Sigmoid colon (tissue), 4 donors: ENCODE data around the gene CCDC18.

Experiments
- CTCF ChIP-seq, 4 experiments: fragments of 450-650 bp in 3 of 4; fragments of 200-600 bp in 1 of 4; IDR thresholded peaks; one replicate each; pipeline ENCODE4 v1.5.1; 2016 to 2019; ENCODE audit warnings: antibody characterized with exemption in 4 of 4, mild to moderate bottlenecking in 3 of 4, moderate library complexity in 2 of 4
- EP300 ChIP-seq, 4 donors: sonication (generic); formaldehyde crosslinking; IDR thresholded peaks; one replicate each; pipeline ENCODE4 v1.6.1; 2017; ENCODE audit warnings: antibody characterized with exemption in 4 of 4

- TF ChIP-seq EP300 (IDR thresholded peaks at IDR 0.05) (no peak), CTCF (IDR thresholded peaks at IDR 0.05) (no peak)
Measured at GRCh38 chr1:93136445-93136844, 44.1 kb upstream of the CCDC18 start.
